OCI-M2 (cell line): ENCODE results near the gene CCDC197.
A peak's percentile ranks its signal among the peaks of the same experiment; 100 is the strongest.

ENCODE experiments used
- DNase-seq: peaks from one replicate; lab custom pipeline; 2025; ENCODE audit not compliant: unreplicated experiment; lab: John Stamatoyannopoulos, UW

The CCDC197 gene

DNA sequence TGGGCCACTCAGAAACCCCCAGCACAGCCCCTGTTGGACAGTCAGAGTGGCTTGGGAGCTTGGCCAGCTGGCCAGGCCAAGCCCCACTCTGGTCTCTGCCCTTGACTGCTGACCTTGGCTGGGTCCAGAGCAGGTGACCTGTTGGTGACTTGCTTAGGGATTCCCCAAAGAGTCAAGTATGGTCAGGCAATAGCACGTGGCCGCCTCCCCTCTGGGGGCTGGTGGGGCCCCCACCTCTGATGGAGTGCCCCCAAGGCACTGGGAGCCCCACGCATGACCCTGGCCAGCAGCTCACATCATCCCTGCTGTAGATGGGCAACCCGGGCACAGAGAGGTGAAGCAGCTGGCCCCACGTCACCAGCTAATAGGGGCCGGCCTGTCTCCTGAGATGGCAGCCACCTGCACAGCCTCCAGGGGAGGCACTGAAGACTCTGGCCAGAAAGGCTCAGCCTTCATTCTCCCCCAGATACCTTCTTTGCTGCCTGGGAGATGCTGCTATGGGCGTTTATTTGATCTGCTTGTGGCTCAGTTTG lies 1.8 kb downstream of the CCDC197 start:
- no peak for DNase-seq

DNA sequence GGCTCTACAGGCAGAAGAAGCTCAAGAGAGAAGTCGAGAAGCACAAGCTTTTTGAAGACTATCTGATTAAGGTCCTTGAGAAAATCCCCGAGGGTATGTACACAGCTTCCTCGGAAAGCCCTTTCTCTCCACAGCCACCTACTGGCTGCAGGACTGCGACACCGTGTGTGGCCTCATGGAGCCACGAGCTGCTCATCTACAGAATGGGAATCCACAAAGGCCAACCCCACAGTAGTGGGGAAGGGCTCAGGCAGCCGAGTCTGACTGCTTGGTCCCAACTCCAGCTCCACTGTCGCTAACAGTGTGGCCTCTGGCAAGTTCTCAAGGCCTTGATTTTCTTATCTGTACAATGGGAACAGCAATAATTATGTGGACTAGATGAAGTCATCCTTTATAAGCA lies 2.5 kb downstream of the CCDC197 start:
- no peak for DNase-seq

DNA sequence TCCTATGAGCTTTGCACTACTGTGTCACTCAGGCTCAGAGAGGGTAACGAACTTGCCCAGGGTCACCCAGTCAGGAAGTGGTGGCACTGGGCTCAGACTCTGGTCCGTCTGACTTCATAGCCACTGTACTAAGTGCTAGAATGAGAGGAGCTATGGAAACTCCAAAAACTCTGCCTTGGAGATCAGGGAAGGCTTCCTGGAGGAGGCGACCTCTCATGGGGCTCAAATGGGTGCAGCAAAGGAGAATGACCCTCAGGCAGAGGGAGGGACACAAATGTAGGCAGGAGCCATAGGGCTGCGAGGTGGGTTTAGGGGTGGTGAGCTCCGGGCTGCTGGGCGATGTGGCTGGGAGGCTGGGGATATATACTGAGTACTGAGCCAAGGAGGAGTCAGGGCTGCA lies 3.2 kb downstream of the CCDC197 start:
- no peak for DNase-seq

GRCh38 chr14:94001016-94001415 lies 3.9 kb downstream of the CCDC197 start:
- DNase-seq, result no peak

- DNase-seq, result peak; percentile 7
These were observed 4.6 kb downstream of the CCDC197 start for GRCh38 chr14:94001501-94002396.

GRCh38 chr14:94003397-94003796 lies 6.3 kb downstream of the CCDC197 start:
- DNase-seq, result no peak

DNA sequence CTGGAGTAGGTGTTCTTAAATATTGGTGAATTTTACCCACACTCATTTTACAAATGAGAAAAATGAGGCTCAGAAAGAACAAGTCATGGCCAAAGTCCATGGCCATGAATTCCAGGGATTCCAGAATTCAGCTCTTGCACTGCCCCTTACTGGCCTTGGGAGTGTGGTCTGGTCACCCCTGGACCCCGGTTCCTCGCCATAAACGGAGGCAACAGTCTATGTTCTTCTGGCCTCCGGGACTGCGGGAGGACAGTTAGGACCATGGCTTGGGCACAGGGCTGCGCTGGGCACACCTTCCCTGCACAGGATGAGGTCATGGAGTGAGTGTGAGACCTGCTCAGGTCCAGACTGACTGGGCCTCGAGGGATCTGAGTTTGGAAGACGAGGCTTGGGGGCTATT lies 6.9 kb downstream of the CCDC197 start:
- no peak for DNase-seq

- DNase-seq, result no peak
These were observed 8.4 kb downstream of the CCDC197 start for GRCh38 chr14:94005324-94006073.

- DNase-seq, result no peak
These were observed 11.1 kb downstream of the CCDC197 start for GRCh38 chr14:94008234-94008633.

- DNase-seq, result no peak
These were observed 12.7 kb downstream of the CCDC197 start for GRCh38 chr14:94009767-94010166.

GRCh38 chr14:94010625-94011024 lies 13.5 kb downstream of the CCDC197 start:
- no peak for DNase-seq

- DNase-seq, result no peak
These were observed 14.7 kb downstream of the CCDC197 start for GRCh38 chr14:94011795-94012194.

GRCh38 chr14:94014382-94014781 lies 17.3 kb downstream of the CCDC197 start:
- no peak for DNase-seq

DNA sequence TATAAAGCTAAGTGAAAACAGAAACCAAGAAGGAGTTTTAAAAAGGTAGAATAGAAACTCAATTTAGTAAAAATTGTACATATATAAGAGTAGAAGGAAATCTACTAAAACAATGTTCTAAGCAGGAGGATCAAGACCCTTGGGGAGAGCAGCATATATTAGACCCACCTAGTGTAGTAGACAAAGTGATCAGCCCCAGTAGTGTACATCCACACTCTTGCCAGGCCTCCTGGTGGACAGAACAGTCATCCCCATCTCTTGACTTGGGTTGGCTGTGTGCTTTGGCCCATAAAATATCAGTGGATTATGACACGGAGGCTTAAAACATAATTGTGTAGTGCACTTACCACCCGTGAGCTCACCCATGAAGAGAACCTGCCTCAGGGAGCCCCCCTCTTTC lies 18.1 kb downstream of the CCDC197 start:
- DNase-seq, result no peak

- no peak for DNase-seq
These were observed 19.4 kb downstream of the CCDC197 start for GRCh38 chr14:94016446-94016976.

GRCh38 chr14:94018308-94018707 lies 21.2 kb downstream of the CCDC197 start:
- no peak for DNase-seq

DNA sequence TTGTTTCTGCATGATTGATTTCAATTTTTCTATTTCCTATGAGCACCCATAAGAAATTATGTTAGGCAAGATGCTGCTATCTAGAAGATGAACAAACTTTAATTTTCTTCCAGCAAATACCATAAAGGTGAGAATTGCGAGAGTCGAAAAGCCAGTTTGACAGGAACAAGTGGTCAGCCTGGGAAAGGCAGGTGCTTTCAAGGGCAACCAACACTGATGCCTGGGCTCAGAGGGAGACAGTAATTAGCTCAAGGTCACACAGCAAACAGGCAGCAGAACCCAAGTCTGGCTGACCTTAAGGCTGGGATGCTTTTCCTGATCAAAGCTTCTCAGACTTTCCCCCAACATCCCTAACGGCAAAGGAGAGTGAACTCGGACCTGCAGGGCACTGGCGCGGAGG lies 22.2 kb downstream of the CCDC197 start:
- DNase-seq, result no peak

DNA sequence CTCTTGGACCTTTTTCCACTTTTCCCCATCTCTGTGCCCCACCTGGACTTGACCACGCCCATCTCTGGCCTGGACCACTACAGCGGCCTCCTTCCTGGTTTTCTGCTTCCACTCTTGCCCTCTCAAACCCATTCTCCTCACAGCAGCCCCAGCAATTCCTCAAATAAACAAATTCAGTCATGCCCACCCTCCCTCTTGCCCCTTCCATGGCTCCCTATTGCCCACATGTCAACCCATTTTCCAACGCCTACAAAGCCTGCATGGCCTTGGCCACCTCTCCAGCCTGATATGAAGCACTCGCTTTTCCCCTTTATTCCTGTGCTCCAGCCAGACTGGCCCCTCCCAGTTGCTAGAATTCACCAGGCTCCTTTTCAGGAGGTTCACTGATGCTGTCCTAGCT lies 23.2 kb downstream of the CCDC197 start:
- no peak for DNase-seq

GRCh38 chr14:94021001-94021400 lies 23.9 kb downstream of the CCDC197 start:
- no peak for DNase-seq

GRCh38 chr14:94021416-94022157 lies 24.5 kb downstream of the CCDC197 start:
- no peak for DNase-seq
